ENCODE data around the gene UFD1.
A peak's percentile ranks its signal among the peaks of the same experiment; 100 is the strongest.

UFD1 gene

DNA sequence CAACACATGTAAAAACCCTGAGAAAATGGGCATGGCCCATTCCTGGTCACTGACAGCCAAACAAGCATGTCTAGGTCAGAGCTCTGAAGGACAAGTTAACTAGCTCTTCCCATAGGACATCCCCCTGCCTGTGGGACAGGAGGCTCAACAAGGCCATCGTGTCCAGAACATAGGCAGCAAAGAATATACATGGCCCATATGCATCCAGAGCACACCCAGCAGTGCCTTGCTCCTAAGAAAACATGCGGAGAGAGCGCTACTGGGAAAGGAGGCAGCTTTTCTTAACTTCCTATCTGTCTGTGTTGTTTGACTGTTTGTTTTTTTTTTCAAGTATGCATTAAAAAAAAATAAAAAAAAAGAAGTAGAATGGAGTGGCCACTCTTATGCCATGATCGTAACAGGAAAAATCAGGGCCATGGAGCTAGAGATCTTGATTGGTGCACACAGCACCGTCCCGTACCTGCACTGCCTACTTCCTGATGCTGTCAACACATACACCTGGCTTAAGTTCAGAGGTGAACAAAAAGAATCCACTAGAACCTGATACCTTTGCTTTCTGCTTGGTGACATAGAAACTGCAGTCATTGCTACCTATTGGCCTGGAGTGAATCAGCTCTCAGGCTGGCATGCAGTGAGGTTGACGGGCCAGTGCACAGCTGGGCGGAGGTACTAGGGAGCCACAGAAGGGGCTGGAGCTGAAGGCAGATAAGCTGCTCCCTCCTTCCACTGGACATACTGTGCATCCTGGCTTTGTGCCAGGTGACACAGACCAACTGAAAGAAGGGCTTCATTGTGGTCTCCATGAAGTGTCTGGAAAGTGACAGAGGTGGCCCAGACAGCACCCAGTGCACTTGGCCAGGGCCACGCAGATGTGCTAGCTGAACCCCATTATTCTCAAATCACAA, 11.9 kb downstream of the UFD1 start:
- DNase-seq, result no peak

DNA sequence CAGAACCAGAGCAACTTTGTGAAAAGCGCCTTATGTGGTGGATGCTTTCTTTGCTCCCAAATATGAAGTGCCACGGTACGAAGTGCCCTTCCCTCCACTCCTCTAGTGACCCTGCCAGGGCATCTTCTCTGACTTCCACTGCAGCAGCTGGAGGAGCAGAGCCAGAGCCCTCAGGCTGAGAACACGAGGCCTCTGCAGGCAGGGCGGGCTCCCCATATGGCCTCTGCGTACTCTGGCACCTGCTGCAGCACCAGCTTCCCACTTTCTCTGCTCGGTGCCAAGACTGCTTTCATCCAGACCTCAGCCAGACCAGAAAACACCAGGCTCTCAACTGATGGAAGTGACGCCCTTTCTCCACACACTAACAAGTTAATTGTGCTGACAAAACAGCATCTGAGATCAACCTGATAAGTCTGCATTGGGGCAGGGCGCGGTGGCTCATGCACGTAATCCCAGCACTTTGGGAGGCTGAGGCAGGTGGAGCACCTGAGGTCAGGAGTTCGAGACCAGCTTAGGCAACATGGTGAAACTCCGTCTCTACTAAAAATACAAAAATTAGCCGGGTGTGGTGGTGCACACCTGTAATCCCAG, 12.8 kb downstream of the UFD1 start:
- no peak for DNase-seq

DNA sequence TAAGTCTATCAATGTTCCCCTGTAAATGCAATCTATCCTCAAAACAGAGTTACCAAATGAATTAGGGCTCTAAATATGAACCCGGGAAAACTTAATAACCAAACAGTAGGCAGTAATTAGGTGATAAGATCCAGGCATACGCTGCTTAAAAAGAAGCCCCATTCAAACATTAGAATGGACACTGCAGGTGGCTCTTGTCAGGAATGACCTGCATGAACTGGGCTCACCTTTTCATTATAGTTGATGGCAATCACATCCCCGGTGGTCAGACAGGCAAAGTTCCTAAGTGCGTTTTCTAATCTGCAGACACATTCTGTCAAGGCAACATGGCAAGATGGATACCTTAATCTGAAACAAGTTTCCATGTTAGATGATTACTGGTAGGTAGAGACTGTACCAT, 14.0 kb downstream of the UFD1 start:
- no peak for DNase-seq

DNA sequence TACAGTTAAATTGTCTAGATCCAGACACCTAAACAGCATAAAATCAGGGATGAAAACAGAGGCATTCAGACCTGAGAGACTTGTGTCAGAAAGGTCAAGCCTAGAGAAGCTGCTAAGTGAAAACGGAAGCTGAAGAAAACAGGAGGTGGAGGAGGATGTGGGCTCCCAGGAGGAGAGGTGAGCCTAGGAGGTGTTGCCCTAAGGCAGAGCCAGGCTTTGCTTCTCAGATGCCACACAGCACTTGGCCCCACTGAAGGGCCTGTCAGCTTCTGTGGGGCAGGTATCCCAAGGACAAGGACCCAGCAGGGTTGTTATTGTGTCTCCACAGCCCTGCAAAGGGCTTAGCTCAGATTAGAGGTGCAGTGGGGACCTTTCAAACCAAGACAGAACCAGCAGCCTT, 14.4 kb downstream of the UFD1 start:
- DNase-seq, result no peak

DNA sequence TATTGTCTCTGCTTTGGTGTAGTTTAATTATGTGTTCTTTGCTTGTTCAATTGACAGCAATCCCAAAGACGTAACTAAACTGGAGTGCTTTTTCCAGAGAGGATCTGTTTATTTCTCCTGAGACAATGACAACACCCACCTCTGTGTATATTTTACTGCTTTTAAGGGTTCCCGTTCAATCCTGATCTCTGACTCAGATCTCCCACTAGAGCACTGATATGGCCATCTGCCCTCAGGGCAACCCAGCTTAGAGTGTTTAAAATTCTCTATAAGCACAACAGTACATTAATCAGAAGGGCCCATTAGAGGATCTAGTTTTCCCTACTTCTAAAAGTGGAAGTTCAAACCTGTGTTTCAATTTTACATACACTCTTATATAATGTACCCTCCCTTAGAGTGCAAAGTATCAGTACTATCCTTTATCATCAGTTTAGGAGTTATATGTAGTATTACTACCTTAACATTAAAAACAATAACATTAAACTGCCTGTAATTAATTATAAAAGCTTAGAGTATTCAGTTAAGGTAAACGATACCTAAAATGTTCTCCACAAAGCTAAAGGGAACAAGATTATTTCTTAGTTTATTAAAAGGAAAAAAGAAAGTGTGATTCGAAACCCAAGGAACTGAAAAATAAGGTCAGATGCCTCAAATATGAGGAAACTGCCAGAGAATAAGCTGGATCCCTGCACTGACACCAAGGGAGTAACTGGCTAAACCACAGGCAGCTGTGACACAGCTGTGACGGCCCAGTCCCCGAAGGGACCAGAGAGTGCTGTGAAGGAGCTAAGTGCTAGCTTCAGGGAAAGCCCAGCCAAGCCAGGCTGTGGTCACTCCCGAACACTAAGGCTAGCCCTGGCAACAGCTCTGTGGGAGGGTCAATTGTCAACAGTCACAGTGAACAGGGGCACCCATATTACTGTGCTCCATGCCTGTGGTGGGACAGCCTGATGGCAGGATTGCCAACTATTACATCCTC, 15.2 kb downstream of the UFD1 start:
- no peak for DNase-seq

DNA sequence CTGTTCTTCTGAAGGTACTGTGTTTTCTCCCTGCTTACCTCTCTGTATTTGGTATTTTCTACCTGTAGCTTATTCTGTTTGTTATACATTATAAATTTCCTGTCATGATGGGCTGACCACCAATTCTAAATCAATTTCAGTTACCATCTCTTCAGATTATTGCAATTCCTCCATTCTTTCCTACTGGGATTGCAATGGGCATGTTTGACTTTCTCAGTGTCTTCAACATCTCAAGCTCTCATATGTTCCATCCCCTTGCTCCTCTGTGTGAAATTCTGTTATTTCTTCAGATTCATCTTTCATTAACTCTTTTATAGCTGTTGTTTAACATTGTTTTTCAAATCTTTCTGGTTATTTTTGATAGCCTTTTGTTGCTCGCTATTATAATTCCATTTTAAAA, 16.0 kb downstream of the UFD1 start:
- DNase-seq, result no peak

DNA sequence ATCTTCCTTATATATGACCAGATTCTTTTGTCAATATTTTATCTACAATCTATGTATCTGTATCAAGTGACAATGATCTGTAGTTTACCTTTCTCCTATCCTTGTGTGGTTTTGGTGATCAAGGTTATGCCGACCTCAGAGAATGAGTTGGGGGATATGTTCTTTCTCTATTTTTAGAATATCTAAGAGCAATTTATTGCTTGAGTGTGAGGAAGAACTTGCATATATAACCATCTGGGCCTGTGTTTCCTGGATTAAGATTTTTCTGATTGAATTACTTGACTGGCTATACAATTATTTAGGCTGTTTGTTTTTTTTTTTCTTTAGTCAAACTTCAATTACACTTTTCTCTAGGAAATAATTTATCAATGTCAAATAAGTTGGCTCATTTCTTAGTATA, 17.5 kb downstream of the UFD1 start:
- DNase-seq, result no peak

DNA sequence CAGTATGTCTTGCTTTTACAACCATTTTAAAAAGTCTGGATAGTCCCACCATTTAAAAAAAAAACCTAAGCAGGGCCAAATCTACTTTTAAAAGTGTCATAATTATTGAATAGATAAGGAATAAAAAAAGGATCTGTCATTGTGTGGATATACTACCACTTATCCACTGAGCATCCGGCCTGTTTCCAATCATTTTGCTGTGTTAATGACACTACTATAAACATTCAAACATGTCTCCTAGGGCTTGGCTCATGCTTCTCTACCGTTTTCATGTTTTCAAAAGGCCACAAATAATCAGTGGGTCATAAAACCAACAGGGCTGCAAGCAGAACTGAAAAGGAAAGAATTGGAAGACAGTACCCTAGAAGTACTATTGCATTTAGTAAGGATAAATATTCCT, 19.0 kb downstream of the UFD1 start:
- no peak for DNase-seq

DNA sequence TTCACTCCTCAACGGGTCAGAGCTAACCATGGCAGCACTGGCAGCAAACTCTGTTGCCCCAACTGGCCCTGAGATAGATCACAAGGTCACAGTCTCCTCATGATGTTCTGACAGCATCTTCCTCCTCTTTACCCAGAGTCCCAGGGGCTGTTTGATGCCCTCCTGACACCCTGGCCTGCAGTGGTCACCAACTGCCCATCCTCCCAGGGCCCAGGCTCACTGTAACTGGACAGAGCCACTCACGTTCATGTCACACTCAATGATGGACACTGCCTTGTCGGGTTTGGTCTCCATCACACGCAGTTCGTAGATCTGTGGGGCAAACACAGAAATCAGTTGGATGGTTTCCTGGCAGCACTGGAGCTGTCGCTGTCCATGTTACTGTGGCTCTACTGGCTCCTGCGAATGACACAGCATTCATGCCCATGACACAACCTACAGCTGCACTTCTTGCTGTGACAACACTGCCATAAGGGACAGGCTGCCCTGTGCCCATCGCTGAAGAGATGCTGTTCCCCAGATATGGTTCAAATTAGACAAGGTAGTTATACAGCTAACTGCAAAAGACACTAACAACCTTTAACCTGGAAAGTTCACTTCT, 21.1 kb downstream of the UFD1 start:
- DNase-seq, result no peak

DNA sequence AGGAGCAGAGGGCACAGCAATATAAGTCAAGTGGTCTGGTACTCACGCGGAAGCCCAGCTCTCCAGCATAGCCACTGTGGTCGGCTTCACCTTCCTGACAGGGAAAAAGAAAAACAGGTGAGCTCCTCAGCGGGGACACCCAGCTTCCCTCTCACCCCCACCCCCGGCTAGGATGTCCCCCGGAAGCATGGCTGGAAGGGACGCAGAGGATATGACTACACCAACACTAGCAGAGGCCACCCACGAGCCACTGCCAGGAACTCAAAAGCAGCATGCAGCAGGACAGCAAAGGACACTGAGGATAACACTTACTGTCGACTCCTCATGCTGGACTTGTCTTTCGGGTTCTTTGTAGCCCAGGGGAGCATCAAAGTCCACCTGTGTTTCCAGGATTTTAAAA, 22.5 kb downstream of the UFD1 start:
- DNase-seq, result no peak

DNA sequence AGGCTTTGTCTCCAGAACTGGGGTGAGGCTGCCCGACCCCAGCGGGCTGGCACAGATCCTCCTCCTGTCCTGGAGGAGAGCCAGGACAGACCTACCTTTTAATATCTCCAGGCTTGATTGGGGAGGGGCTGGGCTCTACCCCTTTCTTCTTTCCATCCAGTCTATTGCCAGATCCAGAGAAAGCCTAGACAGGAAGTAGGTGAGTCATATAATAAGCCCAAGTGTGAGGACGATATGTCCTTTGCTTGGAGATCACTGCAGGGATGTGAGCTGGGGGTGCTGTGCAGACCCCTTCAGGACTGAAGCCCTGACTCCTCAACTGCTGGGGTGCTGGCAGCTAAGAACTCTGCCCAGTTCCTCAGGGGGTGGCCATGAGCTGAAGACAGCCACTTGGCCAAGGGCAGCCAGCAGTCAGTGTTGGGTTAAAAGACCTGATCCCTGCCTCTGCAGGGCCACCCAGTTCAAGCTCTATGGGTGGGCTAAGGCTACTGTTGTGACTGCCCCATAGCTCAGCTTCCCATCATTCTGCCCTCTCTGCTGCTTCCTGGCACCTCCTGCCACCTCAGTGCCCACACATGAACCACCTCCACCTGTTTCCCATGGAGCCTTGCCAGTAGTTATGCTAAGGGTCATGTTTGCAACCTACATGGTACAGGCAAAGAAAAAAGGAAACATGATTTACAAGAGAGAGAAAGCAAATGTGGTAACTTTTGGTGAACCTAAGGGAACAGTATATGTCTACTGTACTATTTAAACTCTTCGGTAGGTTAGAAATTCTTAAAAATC, 23.2 kb downstream of the UFD1 start:
- no peak for DNase-seq

DNA sequence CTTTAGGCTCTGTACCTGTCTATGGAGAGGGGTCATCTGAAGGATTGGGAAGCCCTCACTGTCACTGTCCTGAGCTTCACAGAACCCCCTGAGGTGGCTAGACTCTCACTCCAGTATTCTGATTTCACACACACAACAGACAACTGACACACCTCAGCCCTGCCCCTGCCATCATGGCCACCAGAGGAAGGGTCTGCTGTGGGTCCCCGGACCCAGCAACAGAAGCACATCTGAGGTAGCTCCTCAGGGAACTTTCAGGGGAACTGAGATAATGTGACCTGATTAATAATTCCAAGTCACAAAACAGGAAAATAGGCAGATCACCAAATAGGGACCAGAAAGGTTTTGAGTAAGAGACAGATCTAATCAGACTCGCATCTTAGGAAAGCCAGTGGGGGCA, 24.0 kb downstream of the UFD1 start:
- no peak for DNase-seq

DNA sequence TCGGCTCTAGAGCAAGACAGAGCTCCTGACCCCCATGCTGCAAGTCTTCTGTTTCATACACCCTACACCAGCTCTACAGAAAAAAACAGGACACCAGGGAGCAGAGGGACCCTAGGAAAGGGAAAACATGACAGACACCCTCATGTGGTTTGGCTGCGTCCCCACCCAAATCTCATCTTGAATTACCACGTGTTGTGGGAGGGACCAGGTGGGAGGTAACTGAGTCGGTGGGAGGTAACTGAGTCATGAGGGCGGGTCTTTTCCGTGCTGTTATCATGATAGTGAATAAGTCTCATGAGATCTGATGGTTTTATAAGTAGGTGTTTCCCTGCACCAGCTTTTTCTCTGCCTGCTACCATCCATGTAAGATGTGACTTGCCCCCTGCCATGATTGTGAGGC, 24.8 kb downstream of the UFD1 start:
- DNase-seq, result no peak

DNA sequence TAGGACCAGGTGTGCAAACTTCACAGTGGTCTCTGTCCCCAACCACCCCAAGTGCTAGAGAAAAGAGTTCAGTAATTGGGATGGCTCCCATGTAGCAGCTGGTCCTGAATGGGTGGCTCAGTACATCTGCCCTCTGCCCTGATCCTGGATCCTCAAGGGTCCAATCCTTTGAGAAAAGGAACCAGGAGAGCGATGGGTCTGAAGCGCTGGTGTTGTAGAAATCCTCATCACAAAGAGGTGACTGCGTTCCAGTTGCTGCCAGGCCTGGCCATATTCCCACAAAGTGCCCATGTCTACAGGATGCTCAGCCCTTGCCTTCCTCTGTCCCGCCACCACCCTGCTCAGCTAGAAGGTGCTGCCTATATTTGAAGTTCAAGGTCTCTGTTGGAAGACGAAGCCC, 25.3 kb downstream of the UFD1 start:
- no peak for DNase-seq

DNA sequence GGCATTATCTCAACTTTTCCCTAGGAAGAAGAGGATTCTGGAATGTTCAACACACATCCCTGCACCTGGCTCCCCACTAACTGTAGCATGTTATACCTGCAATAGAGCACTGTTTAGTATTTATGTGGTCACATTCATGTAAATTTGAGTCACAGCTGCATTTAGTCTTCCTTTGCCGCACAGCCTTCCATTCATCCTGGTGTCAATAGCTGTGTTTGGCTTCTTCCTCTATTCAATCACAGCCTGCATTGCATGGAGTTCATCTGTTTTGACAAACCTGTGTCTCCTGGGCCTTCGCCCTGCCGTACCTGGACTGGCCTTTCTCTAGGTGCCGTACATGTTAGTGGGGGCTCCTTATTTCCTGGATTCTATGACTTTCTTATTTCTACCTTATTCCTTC, 27.4 kb downstream of the UFD1 start:
- no peak for DNase-seq

DNA sequence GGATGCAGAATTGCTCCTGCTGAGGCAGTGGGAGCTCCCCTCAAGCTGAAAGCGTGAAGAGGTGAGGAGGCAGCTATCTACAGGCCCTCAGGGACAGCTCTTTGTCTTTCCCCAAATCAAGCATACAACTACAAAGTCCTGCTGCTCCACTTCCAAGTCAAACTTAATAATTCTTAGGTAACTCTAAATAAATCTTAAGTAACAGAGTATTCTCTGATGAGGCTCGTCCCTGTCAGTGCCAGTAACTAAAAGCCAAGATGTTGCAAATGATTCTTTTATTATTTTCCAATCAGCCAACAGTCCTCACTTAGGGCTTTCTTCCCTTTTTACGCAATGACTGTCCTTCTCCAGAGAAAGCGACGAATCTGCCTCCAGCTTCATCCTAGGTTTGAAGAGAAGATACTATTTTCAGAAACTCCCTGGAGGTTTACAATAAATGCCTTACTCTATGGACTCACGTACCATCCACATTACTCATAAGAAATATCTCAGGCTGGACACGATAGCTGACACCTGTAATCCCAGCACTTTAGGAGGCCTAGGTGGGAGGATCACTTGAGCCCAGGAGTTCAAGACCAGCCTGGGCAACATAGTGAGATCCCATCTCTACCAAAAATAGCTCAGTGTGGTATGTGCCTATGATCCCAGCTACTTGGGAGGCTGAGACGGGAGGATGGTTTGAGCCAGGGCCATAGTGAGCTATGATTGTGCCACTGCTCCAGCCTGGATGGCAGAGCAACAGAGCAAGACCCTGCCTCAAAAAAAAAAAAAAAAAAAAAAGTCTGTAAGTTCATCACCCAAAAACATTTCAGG, 28.4 kb downstream of the UFD1 start:
- DNase-seq, result no peak

DNA sequence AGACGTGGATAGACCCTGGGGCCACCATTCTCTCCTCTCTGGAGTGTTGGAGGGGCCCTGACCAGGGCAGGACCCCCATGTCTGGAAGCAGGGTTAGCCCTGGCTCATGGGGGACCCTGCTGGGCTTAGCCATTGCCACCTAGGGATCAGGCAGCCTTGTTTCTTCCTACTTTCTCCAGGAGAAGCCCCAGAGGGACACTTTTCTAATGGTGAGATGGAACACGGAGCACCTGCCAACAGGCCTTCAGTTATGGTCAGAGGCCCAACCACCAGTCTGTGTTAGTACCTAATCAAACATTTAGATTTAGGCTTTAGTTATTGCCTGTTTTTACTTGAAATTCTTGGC, 29.6 kb downstream of the UFD1 start:
- DNase-seq, result no peak

DNA sequence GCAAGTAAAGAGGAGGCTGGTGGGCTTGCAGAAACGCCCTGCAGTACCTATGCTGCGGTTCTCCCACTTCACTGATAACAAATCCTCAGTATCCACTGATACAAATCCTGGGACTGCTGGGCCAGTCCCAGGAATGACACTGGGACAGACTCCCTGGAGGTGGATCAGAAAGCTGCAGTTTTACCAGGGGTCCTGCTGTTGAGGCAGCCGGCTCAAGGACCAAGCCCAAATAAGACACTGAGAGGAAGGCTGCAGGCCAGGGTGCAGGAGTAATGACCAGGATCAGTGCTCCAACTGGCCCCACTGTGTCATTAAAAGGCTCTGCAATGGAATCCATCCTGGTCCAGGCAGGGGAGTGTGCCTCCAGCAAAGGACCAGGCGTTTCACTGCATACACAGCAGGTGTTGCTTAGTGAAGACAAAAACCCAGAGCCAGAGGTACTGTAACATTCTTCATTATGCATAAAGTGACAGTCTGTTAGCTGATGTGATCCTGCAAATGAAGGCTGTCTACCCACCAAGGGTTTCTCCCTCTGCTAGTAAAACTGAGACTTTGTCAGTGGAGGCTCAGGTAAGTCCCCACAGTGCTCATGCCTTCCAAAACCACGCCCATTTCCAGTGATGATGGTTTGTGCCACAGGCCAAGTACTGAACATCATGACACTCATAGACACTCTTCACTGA, 30.1 kb downstream of the UFD1 start:
- DNase-seq, result no peak

DNA sequence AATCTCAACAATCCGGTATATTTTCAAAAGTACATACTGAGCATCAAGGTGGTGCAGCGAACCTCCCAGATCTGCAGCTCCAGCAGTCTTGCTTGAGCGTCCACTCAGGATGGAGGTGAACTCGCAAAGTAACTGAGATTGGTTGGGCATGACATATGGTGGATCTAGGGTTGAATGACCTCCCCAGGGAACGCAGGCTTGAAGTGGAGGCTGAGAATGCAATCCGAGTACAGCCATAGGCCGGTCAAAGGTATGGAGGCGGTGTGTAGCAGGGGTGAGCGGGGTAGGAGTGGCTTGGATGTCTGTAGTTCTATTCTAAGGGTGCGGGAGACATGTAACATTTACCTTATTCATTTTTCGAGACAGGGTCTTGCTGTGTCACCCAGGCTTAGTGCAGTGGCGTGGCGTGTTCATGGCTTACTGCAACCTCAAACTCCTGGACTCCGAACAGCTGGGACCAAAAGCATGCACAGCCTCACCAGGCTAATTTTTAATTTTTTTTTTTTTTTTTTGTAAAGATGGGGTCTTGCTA, 30.9 kb downstream of the UFD1 start:
- peak; percentile 7 for DNase-seq

DNA sequence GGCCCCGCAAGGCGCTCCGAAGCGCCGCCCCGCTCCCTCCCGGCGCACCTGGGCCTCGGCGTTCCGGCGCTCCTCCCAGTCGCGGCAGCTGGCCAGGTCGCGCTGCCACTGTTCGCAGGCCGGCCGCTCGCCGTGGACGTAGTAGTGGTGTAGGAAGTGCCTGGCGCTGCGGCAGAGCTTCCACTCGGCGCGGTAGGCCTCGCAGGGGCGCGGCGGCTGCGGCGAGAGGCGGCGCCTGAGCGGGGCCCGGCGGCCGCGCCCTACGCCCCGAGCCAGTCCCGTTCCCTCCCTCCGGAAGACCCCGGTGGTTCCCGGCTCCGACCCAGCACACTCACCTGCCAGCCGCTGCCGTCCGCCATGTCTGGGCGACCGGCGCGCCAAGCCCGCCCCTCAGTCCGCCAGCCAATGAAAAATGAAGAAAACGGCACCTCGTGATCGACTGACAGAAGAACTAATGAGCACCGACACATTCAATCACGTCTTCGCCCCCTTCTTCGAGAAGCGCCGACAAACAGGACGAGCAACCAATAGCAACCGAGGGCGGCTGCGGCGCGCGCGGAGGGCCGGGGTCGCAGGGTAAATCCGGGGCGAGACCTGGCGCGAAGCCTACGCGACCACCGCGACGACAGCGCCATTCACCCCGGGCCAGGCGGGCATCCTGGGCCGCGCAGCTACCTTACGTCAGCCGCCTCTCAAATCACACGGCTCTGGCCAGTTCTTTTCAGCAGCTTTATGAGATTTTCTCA, 31.5 kb downstream of the UFD1 start, which contains the start of gene C22orf39:
Gene C22orf39 (minus strand): TSS at position 382 of the 746 bp plus-strand sequence. CDS start 23 bp downstream, at position 359.
- peak; percentile 89 for DNase-seq
